ENCODE data around the gene OR14I1.

Gene OR14I1

GRCh38 chr1:248702714-248703113 lies at the start of gene OR14I1:
TSS of gene OR14I1 (minus strand) at chr1:248702766.
- DNase-seq = no peak

DNA sequence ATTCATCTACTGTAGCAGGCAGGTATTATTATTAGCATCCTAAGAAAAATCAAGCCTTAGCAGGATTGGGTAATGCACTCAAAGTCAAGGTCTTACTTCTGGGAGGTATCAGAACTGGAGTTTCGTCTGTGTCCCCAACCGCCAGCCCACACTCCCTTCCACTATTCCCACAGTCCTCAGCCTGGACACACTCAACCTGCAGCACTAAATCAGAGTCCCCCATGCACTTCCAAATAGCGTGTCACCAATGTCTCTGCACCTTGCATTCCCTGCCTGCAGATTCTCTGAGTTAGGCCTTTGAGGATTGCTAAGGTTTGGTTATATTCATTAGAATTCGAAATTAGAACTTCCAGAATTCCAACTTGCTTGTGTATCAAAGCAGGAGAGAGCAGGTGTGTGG lies 49.1 kb upstream of the OR14I1 start:
- no peak for DNase-seq

- no peak for DNase-seq
Observed at GRCh38 chr1:248751142-248751541, 48.6 kb upstream of the OR14I1 start.

DNA sequence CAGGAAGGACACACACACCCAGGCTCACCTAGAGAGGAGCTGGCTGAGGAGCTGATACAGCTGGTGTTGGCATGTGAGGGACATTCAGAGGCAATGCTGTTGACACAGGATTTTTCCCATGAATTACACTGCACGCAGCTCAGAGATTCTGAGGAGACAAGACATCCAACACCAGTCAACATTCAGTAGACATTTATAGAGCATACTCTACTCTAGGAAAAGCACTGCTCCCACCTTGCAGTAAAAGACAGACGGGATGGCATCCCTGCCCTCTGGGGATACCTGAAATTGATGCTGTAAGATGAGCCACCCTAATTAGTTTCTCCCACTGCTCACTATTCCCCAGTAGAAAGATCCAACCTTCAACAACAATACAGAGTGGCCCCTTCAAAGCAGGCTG lies 47.9 kb upstream of the OR14I1 start:
- DNase-seq = no peak

GRCh38 chr1:248748211-248748610 lies 45.6 kb upstream of the OR14I1 start:
- no peak for DNase-seq

GRCh38 chr1:248740876-248741275 lies 38.3 kb upstream of the OR14I1 start:
- no peak for DNase-seq

- DNase-seq = no peak
Observed at GRCh38 chr1:248739572-248740205, 37.1 kb upstream of the OR14I1 start.

GRCh38 chr1:248737457-248737856 lies 34.9 kb upstream of the OR14I1 start:
- DNase-seq = no peak

GRCh38 chr1:248736977-248737376 lies 34.4 kb upstream of the OR14I1 start:
- no peak for DNase-seq

- DNase-seq = no peak
Observed at GRCh38 chr1:248733566-248733965, 31.0 kb upstream of the OR14I1 start.

GRCh38 chr1:248730507-248731335 lies 28.2 kb upstream of the OR14I1 start:
- no peak for DNase-seq

DNA sequence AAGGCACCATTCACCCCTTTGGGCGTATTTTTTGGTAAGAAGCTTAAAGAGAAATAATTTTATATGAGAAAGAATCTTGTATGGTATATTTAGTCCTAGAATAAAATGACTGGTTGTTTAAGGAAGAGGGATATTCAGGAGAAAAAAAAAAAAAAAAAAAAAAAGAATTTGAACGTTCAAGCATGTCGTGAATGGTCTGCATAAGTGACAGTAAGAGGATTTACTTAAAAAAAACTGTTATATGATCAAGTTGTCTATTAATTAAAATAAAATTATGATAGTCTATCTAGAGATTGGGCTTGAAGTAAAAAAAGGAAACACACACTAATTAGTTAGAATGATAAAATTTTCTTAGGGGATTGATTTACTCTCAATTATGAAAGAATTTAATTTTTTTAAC lies 11.7 kb upstream of the OR14I1 start:
- DNase-seq = no peak

- DNase-seq = no peak
Observed at GRCh38 chr1:248710305-248710900, 7.8 kb upstream of the OR14I1 start.

GRCh38 chr1:248704606-248705005 lies 2.0 kb upstream of the OR14I1 start:
- no peak for DNase-seq

DNA sequence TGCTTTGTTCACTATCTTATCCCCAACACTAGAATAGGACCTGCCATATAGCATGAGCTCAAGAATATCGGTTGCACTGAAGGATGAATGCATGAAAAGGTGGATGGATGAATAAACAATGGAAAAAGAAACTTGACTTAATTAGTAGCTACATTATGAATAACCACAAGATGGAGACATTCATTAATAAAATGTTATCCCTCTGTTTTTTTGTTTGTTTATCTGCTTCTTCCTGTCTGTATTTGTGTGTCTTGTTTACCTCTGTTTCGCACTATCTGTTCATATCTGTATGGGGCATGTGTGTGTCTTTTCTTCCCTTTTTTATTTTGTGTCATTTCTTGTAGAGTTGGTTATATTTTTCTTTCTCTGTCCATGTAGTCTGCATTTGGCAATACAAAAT lies 1.1 kb upstream of the OR14I1 start:
- DNase-seq = no peak

- no peak for DNase-seq
Observed at GRCh38 chr1:248699099-248699498, 3.5 kb downstream of the OR14I1 start.

GRCh38 chr1:248697907-248698306 lies 4.7 kb downstream of the OR14I1 start:
- DNase-seq = no peak

- DNase-seq = no peak
Observed at GRCh38 chr1:248696774-248697173, 5.8 kb downstream of the OR14I1 start.

GRCh38 chr1:248696261-248696660 lies 6.3 kb downstream of the OR14I1 start:
- no peak for DNase-seq

DNA sequence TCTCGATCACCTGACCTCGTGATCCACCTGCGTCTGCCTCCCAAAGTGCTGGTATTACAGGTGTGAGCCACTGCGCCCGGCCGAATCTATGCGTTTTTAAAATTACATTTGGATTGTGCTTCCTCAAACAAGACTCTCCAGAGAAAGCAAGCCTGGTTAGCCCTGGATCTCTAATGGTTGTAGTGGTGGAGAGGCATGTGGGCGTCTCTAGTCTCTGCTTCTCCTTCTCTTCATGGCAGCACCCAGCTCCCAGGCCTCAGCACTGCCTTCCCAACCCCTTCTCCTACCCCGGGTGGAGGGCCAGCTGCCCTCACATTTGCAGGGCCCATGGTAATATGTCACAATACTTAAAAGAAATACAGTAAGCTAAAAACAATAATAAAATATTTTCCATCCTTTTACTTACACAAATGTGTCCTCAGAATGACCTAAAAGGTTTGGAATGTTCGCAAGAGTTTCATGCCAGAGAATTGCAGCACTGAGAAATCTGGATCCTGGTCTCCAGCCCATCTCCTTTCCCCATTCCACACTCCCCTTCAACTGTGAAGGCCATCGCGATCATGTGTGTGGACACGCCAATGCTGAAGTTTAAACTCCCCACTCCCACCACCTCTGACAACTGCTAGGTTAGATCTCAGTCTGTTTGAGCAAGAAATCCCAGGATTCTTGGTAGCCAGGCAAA lies 7.0 kb downstream of the OR14I1 start:
- no peak for DNase-seq

- no peak for DNase-seq
Observed at GRCh38 chr1:248691567-248692155, 10.9 kb downstream of the OR14I1 start.

- DNase-seq = no peak
Observed at GRCh38 chr1:248688527-248689298, 13.9 kb downstream of the OR14I1 start.
